HEK293 (cell line): ENCODE measurements around the gene FRY.

ENCODE experiments used
- CTCF ChIA-PET: fragments of 350-600 bp; formaldehyde crosslinking; extraction: SDS; loops from one replicate; lab custom pipeline; 2021; ENCODE audit warnings: antibody characterized with exemption; lab: Yijun Ruan, JAX
- POLR2A ChIA-PET: fragments of 300-600 bp; formaldehyde crosslinking; extraction: SDS; loops from one replicate; lab custom pipeline; 2020; ENCODE audit warnings: antibody characterized with exemption, inconsistent platforms; lab: Yijun Ruan, JAX
- H3K27ac ChIP-seq: fragments of 200-500 bp; sonication (Bioruptor generic); 2 replicates; pipeline ENCODE4 v1.5.1; 2014; ENCODE audit warnings: low read depth, low read length, control low read depth, inconsistent platforms; ENCODE audit errors: extremely low read depth
- H3K36me3 ChIP-seq, 2 experiments: fragments of 200-500 bp in 1 of 2; sonication (Bioruptor generic) in 1 of 2; 1 replicate in 1 of 2; 2 replicates in 1 of 2; pipeline ENCODE4 v1.5.1; 2014 to 2017; ENCODE audit warnings: inconsistent platforms in 2 of 2, low read length in 2 of 2; ENCODE audit not compliant: control insufficient read depth in 2 of 2, insufficient read depth in 1 of 2
- H3K4me1 ChIP-seq: fragments of 200-500 bp; sonication (Bioruptor generic); 2 replicates; pipeline ENCODE4 v1.5.1; 2014; ENCODE audit warnings: mild to moderate bottlenecking, low read length, inconsistent platforms; ENCODE audit not compliant: control insufficient read depth, insufficient read depth
- H3K4me3 ChIP-seq: 2 replicates; pipeline ENCODE4 v1.5.1; 2011; ENCODE audit warnings: low read depth, mild to moderate bottlenecking, control low read depth, low read length, moderate library complexity
- H3K9me3 ChIP-seq: fragments of 200-500 bp; sonication (Bioruptor generic); 2 replicates; pipeline ENCODE4 v1.5.1; 2014; ENCODE audit warnings: low read depth, low read length, inconsistent platforms; ENCODE audit not compliant: control insufficient read depth, insufficient read depth
- CTCF ChIP-seq: fragments of 450-650 bp; formaldehyde crosslinking; IDR thresholded peaks from 2 replicates; pipeline ENCODE4 v1.5.1; 2016; ENCODE audit warnings: missing biosample characterization, missing genetic modification characterization
- FEZF1 ChIP-seq: fragments of 450-650 bp; formaldehyde crosslinking; IDR thresholded peaks from 2 replicates; pipeline ENCODE4 v1.5.1; 2016; ENCODE audit warnings: missing biosample characterization, missing genetic modification characterization
- HOXA7 ChIP-seq: sonication (generic); formaldehyde crosslinking; IDR thresholded peaks from 2 replicates; pipeline ENCODE4 v1.8.1; 2022; ENCODE audit warnings: missing genetic modification reagents, borderline replicate concordance
- HOXD13 ChIP-seq: sonication (generic); formaldehyde crosslinking; IDR thresholded peaks from 2 replicates; pipeline ENCODE4 v1.8.0; 2022; ENCODE audit warnings: missing genetic modification reagents, borderline replicate concordance
- IKZF3 ChIP-seq: fragments of 450-650 bp; IDR thresholded peaks from 2 replicates; pipeline ENCODE4 v1.5.0; 2018; ENCODE audit warnings: missing biosample characterization, mild to moderate bottlenecking, missing genetic modification characterization, moderate library complexity
- MEIS1 ChIP-seq: sonication (generic); formaldehyde crosslinking; IDR thresholded peaks from 2 replicates; pipeline ENCODE4 v1.8.1; 2022; ENCODE audit warnings: missing genetic modification reagents, mild to moderate bottlenecking, borderline replicate concordance
- PRDM1 ChIP-seq: fragments of 450-650 bp; formaldehyde crosslinking; IDR thresholded peaks from 2 replicates; pipeline ENCODE4; 2016; ENCODE audit warnings: missing biosample characterization, missing genetic modification characterization
- SP7 ChIP-seq: fragments of 450-650 bp; formaldehyde crosslinking; IDR thresholded peaks from 2 replicates; pipeline ENCODE4 v1.5.1; 2016; ENCODE audit warnings: missing biosample characterization, missing genetic modification characterization
- YY1 ChIP-seq: fragments of 450-650 bp; formaldehyde crosslinking; IDR thresholded peaks from 2 replicates; pipeline ENCODE4 v1.5.1; 2018; ENCODE audit warnings: missing biosample characterization, missing genetic modification characterization
- ZBTB20 ChIP-seq: fragments of 450-650 bp; formaldehyde crosslinking; IDR thresholded peaks from 2 replicates; pipeline ENCODE4 v1.5.1; 2016; ENCODE audit warnings: missing biosample characterization, missing genetic modification characterization
- ZBTB44 ChIP-seq: fragments of 450-650 bp; IDR thresholded peaks from 2 replicates; pipeline ENCODE4 v1.5.1; 2018; ENCODE audit warnings: missing biosample characterization, mild to moderate bottlenecking, missing genetic modification characterization
- ZNF133 ChIP-seq: fragments of 450-650 bp; formaldehyde crosslinking; IDR thresholded peaks from 2 replicates; pipeline ENCODE4 v1.5.1; 2016; ENCODE audit warnings: missing biosample characterization, missing genetic modification characterization
- ZNF2 ChIP-seq: fragments of 450-650 bp; formaldehyde crosslinking; IDR thresholded peaks from 2 replicates; pipeline ENCODE4 v1.5.1; 2016; ENCODE audit warnings: missing biosample characterization, missing genetic modification characterization
- ZNF211 ChIP-seq: fragments of 450-650 bp; formaldehyde crosslinking; IDR thresholded peaks from 2 replicates; pipeline ENCODE4 v1.5.1; 2016; ENCODE audit warnings: low read depth, missing biosample characterization, missing genetic modification characterization
- ZNF223 ChIP-seq: fragments of 450-650 bp; formaldehyde crosslinking; IDR thresholded peaks from 2 replicates; pipeline ENCODE4 v1.5.1; 2016; ENCODE audit warnings: missing biosample characterization, missing genetic modification characterization
- ZNF341 ChIP-seq: fragments of 450-650 bp; formaldehyde crosslinking; IDR thresholded peaks from 2 replicates; pipeline ENCODE4; 2016; ENCODE audit warnings: low read depth, missing biosample characterization, missing genetic modification characterization
- ZNF521 ChIP-seq: fragments of 450-650 bp; formaldehyde crosslinking; IDR thresholded peaks from 2 replicates; pipeline ENCODE4 v1.5.1; 2017; ENCODE audit warnings: missing biosample characterization, mild to moderate bottlenecking, missing genetic modification characterization
- ZNF654 ChIP-seq: fragments of 450-650 bp; formaldehyde crosslinking; IDR thresholded peaks from 2 replicates; pipeline ENCODE4 v1.5.1; 2016; ENCODE audit warnings: low read depth, missing biosample characterization, missing genetic modification characterization
- ZNF76 ChIP-seq: fragments of 450-650 bp; formaldehyde crosslinking; IDR thresholded peaks from 2 replicates; pipeline ENCODE4; 2016; ENCODE audit warnings: low read depth, missing biosample characterization, missing genetic modification characterization, borderline replicate concordance
- ZNF843 ChIP-seq: fragments of 450-650 bp; formaldehyde crosslinking; IDR thresholded peaks from 2 replicates; pipeline ENCODE4 v1.5.1; 2016; ENCODE audit warnings: missing biosample characterization, missing genetic modification characterization
- TF ChIP-seq, protein P1 (sequence below): fragments of 450-650 bp; formaldehyde crosslinking; IDR thresholded peaks from 2 replicates; pipeline ENCODE4 v1.5.1; 2017; ENCODE audit warnings: missing biosample characterization, missing genetic modification characterization
- TF ChIP-seq, protein P2 (sequence below): fragments of 450-650 bp; IDR thresholded peaks from 2 replicates; pipeline ENCODE4 v1.5.1; 2018; ENCODE audit warnings: missing biosample characterization, missing genetic modification characterization
- TF ChIP-seq, protein P3 (sequence below): fragments of 450-650 bp; formaldehyde crosslinking; IDR thresholded peaks from 2 replicates; pipeline ENCODE4 v1.5.1; 2017; ENCODE audit warnings: missing biosample characterization, missing genetic modification characterization

The FRY gene

GRCh38 chr13:32162395-32163005 is 130.9 kb downstream of the FRY start (continued):
- no peak for TF ChIP-seq MEIS1
- TF ChIP-seq SP7 (tag by site-specific recombination), result no peak
- no peak for TF ChIP-seq HOXD13 (CRISPR knock-in tag)
- no peak for TF ChIP-seq ZBTB20 (tag by site-specific recombination)
- TF ChIP-seq, protein P1, sequence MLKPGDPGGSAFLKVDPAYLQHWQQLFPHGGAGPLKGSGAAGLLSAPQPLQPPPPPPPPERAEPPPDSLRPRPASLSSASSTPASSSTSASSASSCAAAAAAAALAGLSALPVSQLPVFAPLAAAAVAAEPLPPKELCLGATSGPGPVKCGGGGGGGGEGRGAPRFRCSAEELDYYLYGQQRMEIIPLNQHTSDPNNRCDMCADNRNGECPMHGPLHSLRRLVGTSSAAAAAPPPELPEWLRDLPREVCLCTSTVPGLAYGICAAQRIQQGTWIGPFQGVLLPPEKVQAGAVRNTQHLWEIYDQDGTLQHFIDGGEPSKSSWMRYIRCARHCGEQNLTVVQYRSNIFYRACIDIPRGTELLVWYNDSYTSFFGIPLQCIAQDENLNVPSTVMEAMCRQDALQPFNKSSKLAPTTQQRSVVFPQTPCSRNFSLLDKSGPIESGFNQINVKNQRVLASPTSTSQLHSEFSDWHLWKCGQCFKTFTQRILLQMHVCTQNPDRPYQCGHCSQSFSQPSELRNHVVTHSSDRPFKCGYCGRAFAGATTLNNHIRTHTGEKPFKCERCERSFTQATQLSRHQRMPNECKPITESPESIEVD (tag by site-specific recombination), result no peak
- TF ChIP-seq, protein P2, sequence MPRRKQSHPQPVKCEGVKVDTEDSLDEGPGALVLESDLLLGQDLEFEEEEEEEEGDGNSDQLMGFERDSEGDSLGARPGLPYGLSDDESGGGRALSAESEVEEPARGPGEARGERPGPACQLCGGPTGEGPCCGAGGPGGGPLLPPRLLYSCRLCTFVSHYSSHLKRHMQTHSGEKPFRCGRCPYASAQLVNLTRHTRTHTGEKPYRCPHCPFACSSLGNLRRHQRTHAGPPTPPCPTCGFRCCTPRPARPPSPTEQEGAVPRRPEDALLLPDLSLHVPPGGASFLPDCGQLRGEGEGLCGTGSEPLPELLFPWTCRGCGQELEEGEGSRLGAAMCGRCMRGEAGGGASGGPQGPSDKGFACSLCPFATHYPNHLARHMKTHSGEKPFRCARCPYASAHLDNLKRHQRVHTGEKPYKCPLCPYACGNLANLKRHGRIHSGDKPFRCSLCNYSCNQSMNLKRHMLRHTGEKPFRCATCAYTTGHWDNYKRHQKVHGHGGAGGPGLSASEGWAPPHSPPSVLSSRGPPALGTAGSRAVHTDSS (tag by site-specific recombination), result no peak
- TF ChIP-seq ZNF843 (tag by site-specific recombination), result no peak

DNA sequence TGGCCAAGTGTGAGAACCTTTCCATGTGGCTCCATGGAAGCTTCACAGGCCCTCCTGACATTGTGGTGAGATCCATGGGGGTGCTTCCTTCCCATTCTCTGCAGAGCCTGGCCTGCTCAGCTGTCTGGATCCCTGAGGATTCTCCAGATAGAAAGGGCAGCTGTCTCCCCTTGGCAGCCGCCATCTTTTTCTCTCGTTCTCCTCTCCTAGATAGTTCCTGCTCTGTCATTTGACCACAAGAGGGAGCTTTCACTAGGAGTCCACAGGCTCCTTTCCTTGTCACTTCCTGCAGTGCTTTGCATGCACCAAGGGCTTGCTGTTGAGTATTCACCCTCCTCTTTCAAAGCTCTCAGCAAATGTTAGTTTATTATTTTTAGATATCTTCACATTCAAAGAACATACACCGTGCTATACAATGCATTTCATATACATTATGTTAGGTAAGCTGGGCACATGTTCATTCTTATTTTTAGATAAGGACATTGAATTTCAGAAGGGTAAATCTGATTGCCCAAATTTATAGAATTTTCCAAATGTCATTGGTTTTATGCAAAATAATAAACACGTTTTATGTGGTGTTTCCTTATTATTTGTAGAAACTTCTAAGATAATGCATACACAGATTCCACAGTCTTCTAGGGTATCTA is 133.2 kb downstream of the FRY start:
- Histone ChIP-seq H3K9me3 (no peaks in the 10 kb centered on the region), H3K4me3 (no peak overlapping the region), H3K36me3 (no peaks in the 10 kb centered on the region), H3K27ac (no peak overlapping the region), H3K4me1 (no peaks in the 10 kb centered on the region)
- POLR2A ChIA-PET, result interaction anchor here (1.0 kb wide), 1 partner anchor 84 kb away, joined by 3 read pairs; no protein-coding TSS in a partner anchor
- no peak for TF ChIP-seq IKZF3 (tag by site-specific recombination)
- TF ChIP-seq ZNF2 (tag by site-specific recombination), result peak; percentile 43; the same call in 1 of the 2 replicates
- no peak for TF ChIP-seq ZNF223 (tag by site-specific recombination)
- TF ChIP-seq HOXA7, result no peak
- peak; percentile 21; the same call in 1 of the 2 replicates for TF ChIP-seq PRDM1 (tag by site-specific recombination)
- TF ChIP-seq ZNF341 (tag by site-specific recombination), result no peak
- TF ChIP-seq ZNF76 (tag by site-specific recombination), result no peak
- TF ChIP-seq ZBTB44 (tag by site-specific recombination), result peak; percentile 23; the same call in 1 of the 2 replicates
- no peak for TF ChIP-seq ZNF133 (tag by site-specific recombination)
- peak; percentile 38 for TF ChIP-seq ZNF654
- TF ChIP-seq CTCF, result no peak
- peak; percentile 39 for TF ChIP-seq YY1 (tag by site-specific recombination)
- TF ChIP-seq ZNF211 (tag by site-specific recombination), result no peak
- TF ChIP-seq FEZF1 (tag by site-specific recombination), result no peak
- no peak for TF ChIP-seq ZNF521 (tag by site-specific recombination)
- TF ChIP-seq, protein P3, sequence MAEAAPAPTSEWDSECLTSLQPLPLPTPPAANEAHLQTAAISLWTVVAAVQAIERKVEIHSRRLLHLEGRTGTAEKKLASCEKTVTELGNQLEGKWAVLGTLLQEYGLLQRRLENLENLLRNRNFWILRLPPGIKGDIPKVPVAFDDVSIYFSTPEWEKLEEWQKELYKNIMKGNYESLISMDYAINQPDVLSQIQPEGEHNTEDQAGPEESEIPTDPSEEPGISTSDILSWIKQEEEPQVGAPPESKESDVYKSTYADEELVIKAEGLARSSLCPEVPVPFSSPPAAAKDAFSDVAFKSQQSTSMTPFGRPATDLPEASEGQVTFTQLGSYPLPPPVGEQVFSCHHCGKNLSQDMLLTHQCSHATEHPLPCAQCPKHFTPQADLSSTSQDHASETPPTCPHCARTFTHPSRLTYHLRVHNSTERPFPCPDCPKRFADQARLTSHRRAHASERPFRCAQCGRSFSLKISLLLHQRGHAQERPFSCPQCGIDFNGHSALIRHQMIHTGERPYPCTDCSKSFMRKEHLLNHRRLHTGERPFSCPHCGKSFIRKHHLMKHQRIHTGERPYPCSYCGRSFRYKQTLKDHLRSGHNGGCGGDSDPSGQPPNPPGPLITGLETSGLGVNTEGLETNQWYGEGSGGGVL (tag by site-specific recombination), result no peak
- CTCF ChIA-PET, result interaction anchor here (0.5 to 3.2 kb wide), 42 partner anchors 8 to 1491 kb away, joined by 3 to 24 read pairs (median 3); partner anchors contain the start of genes BRCA2 and ZAR1L
